Stimulated activated CD4-positive, alpha-beta T cell treated with anti-CD3 and anti-CD28 coated beads, Interleukin-1b, Interleukin-23, amount 100 ng/mL, for 24 hours (primary cell): ENCODE measurements around the gene SFMBT2.

Experiments
- DNase-seq, 4 experiments: peaks; one replicate each; pipeline ENCODE4 v3.0.0-alpha.2; 2020; ENCODE audit warnings: low read depth in 4 of 4, low spot score in 1 of 4

SFMBT2 gene

DNA sequence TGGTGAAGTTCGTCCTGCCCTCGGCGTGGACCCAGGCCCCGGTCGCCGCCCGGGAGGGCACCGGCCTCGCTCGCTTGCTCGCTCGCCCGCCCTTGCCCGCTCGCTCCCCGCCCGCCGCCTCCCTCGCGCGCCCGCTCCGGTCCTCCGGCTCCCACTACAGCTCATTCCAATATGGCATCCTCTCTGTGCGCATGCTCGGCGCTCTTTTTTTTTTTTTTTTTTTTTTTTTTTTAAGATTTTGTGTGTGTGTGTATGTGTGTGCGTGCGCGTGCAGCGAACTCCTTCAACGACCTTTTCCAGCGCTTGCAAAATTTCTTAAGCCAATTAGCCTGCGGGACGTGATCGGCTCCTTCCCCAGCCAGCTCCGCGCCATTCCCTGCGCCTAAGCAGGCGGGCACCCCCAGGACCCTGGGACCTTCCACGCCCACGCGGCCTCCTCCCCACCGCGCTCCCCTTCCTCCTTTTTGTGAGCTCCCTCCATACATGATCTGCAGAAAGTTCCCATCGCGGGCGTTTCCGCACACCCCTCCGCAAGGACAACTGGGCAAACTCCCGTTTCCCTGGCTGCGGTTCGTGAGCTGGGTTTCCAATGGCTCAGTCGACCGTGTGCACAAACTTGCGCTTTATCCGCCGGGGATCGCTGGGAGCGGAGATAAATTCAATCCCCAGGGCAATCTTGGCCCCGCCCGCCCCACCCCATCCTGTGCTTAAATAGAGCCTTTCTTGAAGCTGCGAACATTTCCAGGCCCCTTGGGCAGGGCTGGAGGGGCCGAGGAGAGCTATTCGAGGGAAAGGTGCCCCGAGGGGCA lies at the start of gene SFMBT2:
SFMBT2 (minus strand) TSS at position 173 of the 809 bp plus-strand sequence. CDS start 29,136 bp downstream, outside the sequence.
- peak in 1 of 4 experiments; percentile 36 for DNase-seq

DNA sequence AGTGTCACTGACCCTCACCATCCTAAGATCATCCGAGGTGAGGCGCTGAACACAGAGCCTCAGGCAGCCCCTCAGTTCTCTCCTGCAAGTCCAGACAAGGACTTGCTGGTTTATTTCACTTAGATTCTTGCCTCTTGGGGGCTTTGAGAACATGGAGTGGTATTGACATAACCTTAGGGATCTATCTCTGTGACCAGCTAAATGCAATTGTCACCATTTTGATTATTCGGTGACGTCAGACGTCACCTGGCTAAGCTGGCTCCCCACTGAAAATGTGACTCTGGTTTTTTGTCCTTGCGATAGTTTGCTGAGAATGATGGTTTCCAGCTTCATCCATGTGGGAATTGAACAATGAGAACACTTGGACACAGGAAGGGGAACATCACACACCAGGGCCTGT lies 49.2 kb upstream of the SFMBT2 start:
- DNase-seq = no peak

GRCh38 chr10:7458556-7458955 lies 47.7 kb upstream of the SFMBT2 start:
- DNase-seq = no peak

DNA sequence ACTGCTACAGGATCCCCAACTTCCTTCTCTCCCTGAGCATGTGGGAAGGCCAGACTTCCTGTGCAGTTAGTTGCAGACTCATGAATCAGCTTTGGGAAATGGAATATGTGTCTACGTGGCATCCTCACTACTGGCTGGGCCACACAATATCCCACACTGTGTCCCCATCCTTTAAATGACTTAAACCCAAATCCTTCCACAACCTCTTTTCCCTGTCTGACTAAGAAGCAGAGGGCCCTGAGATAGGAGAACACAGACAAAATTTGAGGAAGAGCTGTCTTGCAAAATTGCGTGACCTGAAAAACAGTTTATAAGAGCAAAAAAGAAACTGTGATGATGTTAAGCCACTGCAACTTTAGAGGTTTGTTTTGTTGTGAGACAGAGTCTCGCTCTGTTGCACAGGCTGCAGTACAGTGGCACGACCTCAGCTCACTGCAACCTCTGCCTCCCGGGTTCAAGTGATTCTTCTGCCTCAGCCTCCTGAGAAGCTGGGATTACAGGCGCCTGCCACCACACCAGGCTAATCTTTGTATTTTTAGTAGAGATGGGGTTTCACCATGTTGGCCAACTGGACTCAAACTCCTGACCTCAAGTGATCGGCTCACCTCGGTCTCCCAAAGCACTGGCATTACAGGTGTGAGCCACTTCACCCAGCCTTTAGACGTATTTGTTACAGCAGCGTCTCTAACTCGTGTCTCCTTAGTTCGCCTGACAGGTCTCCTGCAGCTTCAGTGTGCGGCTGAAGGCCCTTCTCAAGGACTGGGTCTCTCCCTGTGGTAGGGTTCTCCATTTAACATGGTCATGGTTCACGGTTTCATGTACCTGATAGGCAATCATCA lies 46.9 kb upstream of the SFMBT2 start:
- no peak for DNase-seq

GRCh38 chr10:7449063-7449695 lies 38.3 kb upstream of the SFMBT2 start:
- DNase-seq = no peak

- DNase-seq = no peak
Measured at GRCh38 chr10:7445474-7446185, 34.8 kb upstream of the SFMBT2 start.

GRCh38 chr10:7444551-7445121 lies 33.8 kb upstream of the SFMBT2 start:
- DNase-seq = no peak

GRCh38 chr10:7443036-7443435 lies 32.2 kb upstream of the SFMBT2 start:
- no peak for DNase-seq

DNA sequence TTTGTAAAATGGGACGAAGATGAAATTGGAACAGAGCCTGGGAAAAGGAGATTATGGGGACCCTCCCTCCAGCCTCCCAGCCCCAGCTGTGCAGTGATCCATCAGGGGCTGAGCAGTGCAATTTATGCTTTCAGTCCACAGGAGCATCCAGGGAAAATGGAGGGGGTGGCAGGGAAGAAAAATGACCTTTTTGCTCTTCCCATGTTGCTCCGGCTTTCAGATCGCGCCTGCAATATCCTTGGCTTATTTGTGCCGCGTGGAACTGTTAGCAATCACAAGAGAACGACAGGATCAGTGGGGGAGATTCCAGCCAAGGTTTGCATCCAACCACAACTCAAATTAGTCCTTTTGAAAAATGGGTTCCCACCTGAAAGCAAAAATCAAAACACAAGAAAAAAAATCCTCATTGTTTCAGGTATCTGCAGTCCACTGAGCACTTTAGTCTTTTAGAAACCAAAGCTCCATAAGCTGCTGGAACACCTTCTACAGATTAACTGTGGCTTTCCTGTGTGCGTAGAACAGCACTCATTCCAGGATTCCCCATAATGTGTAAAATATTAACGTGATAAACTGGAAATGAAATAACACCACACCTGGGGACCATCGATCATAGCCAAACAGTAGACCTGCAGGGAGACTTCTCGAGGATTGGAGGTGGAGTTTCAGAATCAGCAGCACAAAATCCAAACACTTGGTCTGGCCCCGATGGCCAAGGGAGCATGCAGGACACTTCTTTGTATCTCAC lies 30.7 kb upstream of the SFMBT2 start:
- DNase-seq = no peak

- DNase-seq = no peak
Measured at GRCh38 chr10:7439696-7440095, 28.9 kb upstream of the SFMBT2 start.

GRCh38 chr10:7438196-7438986 lies 27.6 kb upstream of the SFMBT2 start:
- DNase-seq = no peak

- no peak for DNase-seq
Measured at GRCh38 chr10:7436490-7437100, 25.8 kb upstream of the SFMBT2 start.

GRCh38 chr10:7435674-7436073 lies 24.8 kb upstream of the SFMBT2 start:
- no peak for DNase-seq

DNA sequence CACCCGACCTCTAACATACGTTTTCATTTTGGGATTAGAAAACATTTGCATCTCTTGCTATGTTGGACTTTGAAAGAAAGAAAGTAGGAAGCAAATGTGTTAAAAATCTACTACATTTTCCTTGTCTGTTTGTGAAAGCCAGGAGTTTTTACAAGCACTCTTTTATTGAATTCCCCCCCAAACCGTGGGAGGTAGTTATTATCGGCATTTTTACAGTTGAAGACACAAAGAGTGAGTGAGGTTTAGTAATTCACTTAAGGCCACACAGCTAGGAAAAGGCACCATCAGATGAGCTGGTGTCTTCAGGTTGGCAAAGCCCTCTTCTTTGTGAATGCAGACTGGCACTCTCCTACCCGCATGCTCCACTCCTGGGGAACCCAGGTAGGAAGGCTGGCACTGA lies 23.5 kb upstream of the SFMBT2 start:
- DNase-seq = no peak

GRCh38 chr10:7433861-7434260 lies 23.0 kb upstream of the SFMBT2 start:
- DNase-seq = no peak

DNA sequence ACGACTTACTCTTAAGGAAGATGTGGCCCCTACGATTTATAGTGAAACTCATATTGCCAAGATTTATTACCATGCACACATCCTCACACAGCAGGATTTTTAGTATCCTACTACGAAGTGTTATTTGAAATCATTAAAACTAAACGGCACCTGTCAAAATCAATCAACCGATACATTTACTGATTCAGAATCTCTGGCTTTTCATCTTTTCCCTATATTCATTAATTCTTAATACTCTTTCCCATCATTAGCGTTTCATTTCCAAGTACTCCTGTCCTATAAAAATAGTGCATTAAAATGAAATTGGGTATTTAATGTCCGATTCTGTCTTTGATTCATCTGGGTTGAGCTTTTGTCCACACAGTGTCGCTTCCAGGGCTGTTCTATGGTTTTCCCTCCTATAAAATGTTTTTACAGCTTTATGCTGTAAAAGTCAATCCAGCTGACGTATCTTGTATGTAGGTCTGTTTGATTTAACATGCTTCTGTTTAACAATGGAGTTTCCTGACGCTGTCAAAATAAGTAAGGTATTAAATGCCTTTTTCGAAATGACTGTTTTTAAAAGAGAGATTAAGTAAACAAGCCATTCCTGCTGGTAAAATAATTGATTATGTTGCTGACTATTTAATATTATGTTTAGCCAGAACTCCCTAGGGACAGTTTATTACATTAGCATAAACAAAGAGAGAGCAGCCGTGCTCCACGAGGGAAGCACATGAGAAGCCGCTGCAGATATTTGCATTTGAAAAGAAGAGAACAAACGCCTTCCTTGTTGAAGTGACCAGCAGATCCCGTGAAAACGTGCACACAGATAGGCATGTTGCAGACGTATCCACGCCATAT lies 22.3 kb upstream of the SFMBT2 start:
- no peak for DNase-seq

- DNase-seq = no peak
Measured at GRCh38 chr10:7428673-7429350, 18.0 kb upstream of the SFMBT2 start.
